Astrocyte (in vitro differentiated cells and primary cell): Measurements from ENCODE around the gene WDR37.
"Not testable (repeated sequence)": the region's sequence is repeated elsewhere in the genome, so short reads cannot be mapped to it uniquely, and the experiment has no call there.

Experiments used
- EZH2 ChIP-seq: IDR thresholded peaks from 2 replicates; pipeline ENCODE4 v1.6.1; 2012; ENCODE audit warnings: mild to moderate bottlenecking, low read length, inconsistent platforms; ENCODE audit not compliant: insufficient read depth
- TF ChIP-seq, protein P1 (sequence below): IDR thresholded peaks from 2 replicates; pipeline ENCODE4 v1.5.1; 2011; ENCODE audit warnings: low read depth, mild to moderate bottlenecking, inconsistent platforms, low read length, moderate library complexity; ENCODE audit not compliant: insufficient read depth

DNA sequence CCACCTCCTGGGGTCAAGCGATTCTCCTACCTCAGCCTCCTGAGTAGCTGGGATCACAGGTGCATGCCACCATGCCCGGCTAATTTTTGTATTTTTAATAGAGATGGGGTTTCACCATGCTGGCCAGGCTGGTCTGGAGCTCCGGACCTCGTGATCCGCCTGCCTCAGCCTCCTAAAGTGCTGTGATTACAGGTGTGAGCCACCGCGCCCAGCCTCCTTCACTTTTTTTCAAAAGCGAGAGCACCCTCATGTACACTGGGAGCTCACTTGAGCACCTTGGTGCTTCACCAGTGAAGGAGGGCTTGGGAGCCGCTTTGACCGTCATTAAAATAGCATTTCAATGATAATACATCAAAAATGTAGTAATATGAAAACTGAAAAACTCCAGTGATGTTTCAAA is 102.4 kb downstream of the WDR37 start:
- TF ChIP-seq, protein P1, sequence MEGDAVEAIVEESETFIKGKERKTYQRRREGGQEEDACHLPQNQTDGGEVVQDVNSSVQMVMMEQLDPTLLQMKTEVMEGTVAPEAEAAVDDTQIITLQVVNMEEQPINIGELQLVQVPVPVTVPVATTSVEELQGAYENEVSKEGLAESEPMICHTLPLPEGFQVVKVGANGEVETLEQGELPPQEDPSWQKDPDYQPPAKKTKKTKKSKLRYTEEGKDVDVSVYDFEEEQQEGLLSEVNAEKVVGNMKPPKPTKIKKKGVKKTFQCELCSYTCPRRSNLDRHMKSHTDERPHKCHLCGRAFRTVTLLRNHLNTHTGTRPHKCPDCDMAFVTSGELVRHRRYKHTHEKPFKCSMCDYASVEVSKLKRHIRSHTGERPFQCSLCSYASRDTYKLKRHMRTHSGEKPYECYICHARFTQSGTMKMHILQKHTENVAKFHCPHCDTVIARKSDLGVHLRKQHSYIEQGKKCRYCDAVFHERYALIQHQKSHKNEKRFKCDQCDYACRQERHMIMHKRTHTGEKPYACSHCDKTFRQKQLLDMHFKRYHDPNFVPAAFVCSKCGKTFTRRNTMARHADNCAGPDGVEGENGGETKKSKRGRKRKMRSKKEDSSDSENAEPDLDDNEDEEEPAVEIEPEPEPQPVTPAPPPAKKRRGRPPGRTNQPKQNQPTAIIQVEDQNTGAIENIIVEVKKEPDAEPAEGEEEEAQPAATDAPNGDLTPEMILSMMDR: not testable (repeated sequence)
- TF ChIP-seq EZH2: not testable (repeated sequence)
